Measurements from ENCODE around the gene HS6ST3. TPM values are rescaled to one million over a fixed set of nuclear protein-coding genes. Genes with fewer than 3 reads are reported as not detected.

HS6ST3 gene
- total and polyA plus RNA-seq, 9 donors, result 0.08 to 0.80 (median 0.15) TPM

DNA sequence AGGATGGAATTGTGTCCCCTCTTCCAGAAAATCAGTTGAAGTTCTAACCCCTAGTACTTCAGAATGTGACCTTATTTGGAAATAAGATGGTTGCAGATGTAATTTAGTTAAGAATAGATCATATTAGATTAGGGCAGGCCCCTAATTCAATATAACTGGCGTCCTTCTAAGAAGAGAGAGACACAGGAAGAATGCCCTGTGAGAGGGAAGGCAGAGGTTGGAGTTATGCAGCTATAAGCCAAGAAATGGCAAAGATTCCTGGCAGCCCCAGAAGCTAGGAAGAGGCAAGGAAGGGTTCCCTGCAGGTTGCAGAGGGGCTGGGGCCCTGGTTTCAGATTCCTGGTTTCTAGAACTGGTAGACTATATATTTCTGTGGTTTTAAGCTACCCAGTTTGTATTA is 30.0 kb downstream of the HS6ST3 start:
- no peaks in the 10 kb centered on the region for H3K27me3 ChIP-seq (ENCODE audit: control insufficient read depth, insufficient read depth, low read length)
- 67% methylated on average over 1 of the region's 1 CpG for WGBS (ENCODE audit: insufficient coverage)
- DNase-seq, result no peak
- H3K4me1 ChIP-seq (ENCODE audit: control insufficient read depth, insufficient read depth, low read length), result no peaks in the 10 kb centered on the region
- no peak overlapping the region for H3K4me3 ChIP-seq (ENCODE audit: low read length)
- H3K36me3 ChIP-seq (ENCODE audit: control insufficient read depth, insufficient read depth, low read length), result no peaks in the 10 kb centered on the region
- H3K27ac ChIP-seq (ENCODE audit: low read length), result no peak overlapping the region
- no peaks in the 10 kb centered on the region for H3K9me3 ChIP-seq (replicated peaks; ENCODE audit: control insufficient read depth, low read depth, low read length)

DNA sequence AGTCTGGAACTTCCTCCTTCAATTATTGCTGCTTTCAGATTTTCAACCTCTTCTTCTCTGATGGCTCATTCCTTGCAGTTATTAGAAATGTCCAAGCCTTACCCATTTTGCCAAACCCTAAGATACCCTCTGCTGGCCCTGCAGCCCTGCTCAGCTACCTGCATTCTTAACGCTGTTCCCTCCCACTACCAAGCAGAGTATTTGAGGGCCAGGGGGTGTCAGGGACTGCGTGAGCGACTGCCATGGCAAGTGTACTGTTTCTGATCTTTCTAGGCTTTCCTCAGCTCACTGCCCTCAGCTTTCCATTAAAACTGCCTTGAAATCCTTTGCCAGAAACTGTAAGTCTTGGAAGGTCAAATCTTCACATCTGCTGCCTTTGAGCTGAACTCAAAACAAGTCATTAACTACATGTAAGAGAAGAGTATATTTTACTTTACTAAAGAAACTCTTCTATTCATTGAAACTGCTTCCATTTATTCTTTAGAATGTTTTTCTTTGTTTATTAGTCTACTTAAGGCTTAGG is 41.0 kb downstream of the HS6ST3 start:
- no peaks in the 10 kb centered on the region for H3K36me3 ChIP-seq (ENCODE audit: control insufficient read depth, insufficient read depth, low read length)
- H3K27ac ChIP-seq (ENCODE audit: low read length), result no peak overlapping the region
- no peak overlapping the region for H3K4me3 ChIP-seq (ENCODE audit: low read length)
- H3K27me3 ChIP-seq (ENCODE audit: control insufficient read depth, insufficient read depth, low read length), result no peaks in the 10 kb centered on the region
- no peaks in the 10 kb centered on the region for H3K4me1 ChIP-seq (ENCODE audit: control insufficient read depth, insufficient read depth, low read length)
- peak; percentile 10 for DNase-seq
- WGBS (ENCODE audit: insufficient coverage), result no CpG with 5 or more reads among the region's 3 CpGs
- no peaks in the 10 kb centered on the region for H3K9me3 ChIP-seq (replicated peaks; ENCODE audit: control insufficient read depth, low read depth, low read length)

GRCh38 chr13:96141032-96141431 is 51.1 kb downstream of the HS6ST3 start:
- 0% methylated on average over 1 of the region's 3 CpGs for WGBS (ENCODE audit: insufficient coverage)
- Histone ChIP-seq H3K4me1 (ENCODE audit: control insufficient read depth, insufficient read depth, low read length) (no peaks in the 10 kb centered on the region), H3K36me3 (ENCODE audit: control insufficient read depth, insufficient read depth, low read length) (no peaks in the 10 kb centered on the region), H3K9me3 (replicated peaks; ENCODE audit: control insufficient read depth, low read depth, low read length) (no peaks in the 10 kb centered on the region), H3K27ac (ENCODE audit: low read length) (no peak overlapping the region), H3K27me3 (ENCODE audit: control insufficient read depth, insufficient read depth, low read length) (no peaks in the 10 kb centered on the region), H3K4me3 (ENCODE audit: low read length) (no peak overlapping the region)
- DNase-seq, result peak; percentile 27

DNA sequence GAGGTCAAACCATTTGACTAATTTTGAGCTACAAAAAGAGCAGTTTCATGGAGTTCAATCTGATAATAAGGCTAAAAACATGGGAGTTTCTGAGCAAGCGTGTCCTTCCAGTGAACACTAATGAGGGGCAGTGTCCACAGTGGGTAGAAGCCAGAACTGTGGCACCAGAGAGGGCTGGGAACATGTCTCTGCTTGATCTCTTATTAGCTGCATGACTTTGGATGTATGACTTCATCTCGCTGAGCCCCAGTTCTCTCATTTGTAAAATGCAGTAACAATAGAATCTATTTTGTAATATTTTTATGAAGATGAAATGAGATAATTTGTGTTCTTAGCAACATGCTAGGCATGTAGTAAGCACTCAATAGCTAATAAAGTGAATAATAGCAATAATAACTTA is 69.8 kb downstream of the HS6ST3 start:
- Histone ChIP-seq H3K27ac (ENCODE audit: low read length) (no peak overlapping the region), H3K9me3 (replicated peaks; ENCODE audit: control insufficient read depth, low read depth, low read length) (no peaks in the 10 kb centered on the region), H3K4me3 (ENCODE audit: low read length) (no peak overlapping the region), H3K4me1 (ENCODE audit: control insufficient read depth, insufficient read depth, low read length) (no peaks in the 10 kb centered on the region), H3K27me3 (ENCODE audit: control insufficient read depth, insufficient read depth, low read length) (no peaks in the 10 kb centered on the region), H3K36me3 (ENCODE audit: control insufficient read depth, insufficient read depth, low read length) (no peaks in the 10 kb centered on the region)
- 100% methylated on average over 1 of the region's 2 CpGs for WGBS (ENCODE audit: insufficient coverage)
- DNase-seq, result no peak

DNA sequence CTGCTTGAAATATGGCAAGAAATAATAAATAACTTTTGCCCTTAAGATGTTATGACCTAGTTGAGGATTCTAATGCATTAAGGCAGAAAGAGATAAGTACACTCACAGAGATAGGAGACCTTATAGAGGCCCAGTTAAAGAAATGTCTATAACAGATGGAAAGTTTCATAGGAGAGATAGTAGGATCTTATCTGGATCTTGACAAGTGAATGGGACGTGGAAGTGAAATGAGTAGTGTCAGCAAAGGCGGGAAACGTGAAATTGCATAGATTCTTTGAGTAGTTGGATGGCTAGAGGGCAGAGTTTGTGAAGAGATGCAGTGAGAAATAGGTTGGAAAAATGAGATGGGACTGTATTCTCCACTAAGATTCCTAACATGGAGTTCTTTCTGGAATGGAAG is 71.2 kb downstream of the HS6ST3 start:
- H3K27me3 ChIP-seq (ENCODE audit: control insufficient read depth, insufficient read depth, low read length), result no peaks in the 10 kb centered on the region
- H3K27ac ChIP-seq (ENCODE audit: low read length), result no peak overlapping the region
- no peaks in the 10 kb centered on the region for H3K9me3 ChIP-seq (replicated peaks; ENCODE audit: control insufficient read depth, low read depth, low read length)
- no peaks in the 10 kb centered on the region for H3K36me3 ChIP-seq (ENCODE audit: control insufficient read depth, insufficient read depth, low read length)
- no peaks in the 10 kb centered on the region for H3K4me1 ChIP-seq (ENCODE audit: control insufficient read depth, insufficient read depth, low read length)
- no peak overlapping the region for H3K4me3 ChIP-seq (ENCODE audit: low read length)
- DNase-seq, result no peak
- WGBS (ENCODE audit: insufficient coverage), result 85% methylated on average over 2 of the region's 3 CpGs

DNA sequence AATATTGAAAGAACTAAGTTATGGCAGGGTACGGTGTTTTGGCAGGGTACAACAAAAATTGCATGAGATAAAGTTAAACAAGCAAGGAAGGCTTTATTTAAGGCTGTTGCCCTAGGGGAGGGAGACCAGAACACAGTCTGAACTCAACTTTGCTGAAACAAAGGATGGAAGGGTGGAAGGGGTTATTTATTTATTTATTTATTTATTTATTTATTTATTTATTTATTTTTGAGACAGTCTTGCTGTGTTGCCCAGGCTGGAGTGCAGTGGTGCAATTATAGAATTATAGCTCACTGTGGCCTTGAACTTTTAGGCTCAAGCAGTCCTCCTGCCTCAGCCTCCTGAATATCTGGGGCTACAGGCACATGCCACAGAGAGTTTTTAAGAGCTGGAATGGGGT is 75.9 kb downstream of the HS6ST3 start:
- Histone ChIP-seq H3K27ac (ENCODE audit: low read length) (no peak overlapping the region), H3K9me3 (replicated peaks; ENCODE audit: control insufficient read depth, low read depth, low read length) (no peaks in the 10 kb centered on the region), H3K4me3 (ENCODE audit: low read length) (no peak overlapping the region), H3K4me1 (ENCODE audit: control insufficient read depth, insufficient read depth, low read length) (no peaks in the 10 kb centered on the region), H3K27me3 (ENCODE audit: control insufficient read depth, insufficient read depth, low read length) (no peaks in the 10 kb centered on the region), H3K36me3 (ENCODE audit: control insufficient read depth, insufficient read depth, low read length) (no peaks in the 10 kb centered on the region)
- no peak for DNase-seq
- 100% methylated on average over 1 of the region's 1 CpG for WGBS (ENCODE audit: insufficient coverage)

GRCh38 chr13:96172066-96172465 is 82.2 kb downstream of the HS6ST3 start:
- no peak for DNase-seq
- no peaks in the 10 kb centered on the region for H3K36me3 ChIP-seq (ENCODE audit: control insufficient read depth, insufficient read depth, low read length)
- H3K27ac ChIP-seq (ENCODE audit: low read length), result no peak overlapping the region
- H3K9me3 ChIP-seq (replicated peaks; ENCODE audit: control insufficient read depth, low read depth, low read length), result no peaks in the 10 kb centered on the region
- WGBS (ENCODE audit: insufficient coverage), result no CpG with 5 or more reads among the region's 1 CpG
- no peak overlapping the region for H3K4me3 ChIP-seq (ENCODE audit: low read length)
- no peaks in the 10 kb centered on the region for H3K4me1 ChIP-seq (ENCODE audit: control insufficient read depth, insufficient read depth, low read length)
- H3K27me3 ChIP-seq (ENCODE audit: control insufficient read depth, insufficient read depth, low read length), result no peaks in the 10 kb centered on the region

DNA sequence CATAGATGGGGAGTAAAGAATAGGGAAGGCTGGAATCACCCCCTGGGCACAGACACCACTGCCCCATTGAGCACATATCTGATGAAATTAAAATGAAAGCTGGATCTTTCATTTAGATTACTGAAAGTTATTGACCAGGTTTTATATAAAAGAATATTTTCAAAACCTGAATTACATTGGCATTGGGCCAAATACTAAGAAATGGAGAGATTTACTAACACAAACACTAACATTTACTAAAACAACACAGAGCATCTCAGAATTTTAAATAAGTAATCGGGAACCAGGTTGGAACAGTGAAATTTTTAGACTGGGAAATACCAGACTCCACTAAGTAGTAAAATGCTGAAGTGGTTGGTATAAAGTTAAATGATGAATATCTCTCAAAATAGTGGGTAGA is 88.9 kb downstream of the HS6ST3 start:
- DNase-seq, result no peak
- no peaks in the 10 kb centered on the region for H3K27me3 ChIP-seq (ENCODE audit: control insufficient read depth, insufficient read depth, low read length)
- H3K4me3 ChIP-seq (ENCODE audit: low read length), result no peak overlapping the region
- no peaks in the 10 kb centered on the region for H3K9me3 ChIP-seq (replicated peaks; ENCODE audit: control insufficient read depth, low read depth, low read length)
- H3K36me3 ChIP-seq (ENCODE audit: control insufficient read depth, insufficient read depth, low read length), result no peaks in the 10 kb centered on the region
- no CpG with 5 or more reads among the region's 1 CpG for WGBS (ENCODE audit: insufficient coverage)
- H3K4me1 ChIP-seq (ENCODE audit: control insufficient read depth, insufficient read depth, low read length), result no peaks in the 10 kb centered on the region
- no peak overlapping the region for H3K27ac ChIP-seq (ENCODE audit: low read length)

- no peaks in the 10 kb centered on the region for H3K9me3 ChIP-seq (replicated peaks; ENCODE audit: control insufficient read depth, low read depth, low read length)
- no peaks in the 10 kb centered on the region for H3K4me1 ChIP-seq (ENCODE audit: control insufficient read depth, insufficient read depth, low read length)
- no peak for DNase-seq
- no peaks in the 10 kb centered on the region for H3K27me3 ChIP-seq (ENCODE audit: control insufficient read depth, insufficient read depth, low read length)
- WGBS (ENCODE audit: insufficient coverage), result 82% methylated on average over 3 of the region's 5 CpGs
- H3K4me3 ChIP-seq (ENCODE audit: low read length), result no peak overlapping the region
- no peak overlapping the region for H3K27ac ChIP-seq (ENCODE audit: low read length)
- H3K36me3 ChIP-seq (ENCODE audit: control insufficient read depth, insufficient read depth, low read length), result no peaks in the 10 kb centered on the region
Observed at GRCh38 chr13:96179309-96179708, 89.4 kb downstream of the HS6ST3 start.

GRCh38 chr13:96181911-96182310 is 92.0 kb downstream of the HS6ST3 start:
- Histone ChIP-seq H3K4me1 (ENCODE audit: control insufficient read depth, insufficient read depth, low read length) (no peaks in the 10 kb centered on the region), H3K27ac (ENCODE audit: low read length) (no peak overlapping the region), H3K9me3 (replicated peaks; ENCODE audit: control insufficient read depth, low read depth, low read length) (no peaks in the 10 kb centered on the region), H3K36me3 (ENCODE audit: control insufficient read depth, insufficient read depth, low read length) (no peaks in the 10 kb centered on the region), H3K27me3 (ENCODE audit: control insufficient read depth, insufficient read depth, low read length) (no peaks in the 10 kb centered on the region), H3K4me3 (ENCODE audit: low read length) (no peak overlapping the region)
- DNase-seq, result peak; percentile 29
- 28% methylated on average over 2 of the region's 5 CpGs for WGBS (ENCODE audit: insufficient coverage)

GRCh38 chr13:96185818-96186217 is 95.9 kb downstream of the HS6ST3 start:
- no peaks in the 10 kb centered on the region for H3K4me1 ChIP-seq (ENCODE audit: control insufficient read depth, insufficient read depth, low read length)
- H3K36me3 ChIP-seq (ENCODE audit: control insufficient read depth, insufficient read depth, low read length), result no peaks in the 10 kb centered on the region
- no peak overlapping the region for H3K4me3 ChIP-seq (ENCODE audit: low read length)
- no peaks in the 10 kb centered on the region for H3K9me3 ChIP-seq (replicated peaks; ENCODE audit: control insufficient read depth, low read depth, low read length)
- 100% methylated on average over 1 of the region's 6 CpGs for WGBS (ENCODE audit: insufficient coverage)
- H3K27me3 ChIP-seq (ENCODE audit: control insufficient read depth, insufficient read depth, low read length), result no peaks in the 10 kb centered on the region
- H3K27ac ChIP-seq (ENCODE audit: low read length), result no peak overlapping the region
- DNase-seq, result no peak
